Caki2 (cell line): ENCODE measurements around the gene RNF180. TPM values are rescaled to one million over a fixed set of nuclear protein-coding genes. Genes with fewer than 3 reads are reported as not detected.

Source experiments
- DNase-seq: peaks from one replicate; pipeline ENCODE4 v3.0.0-alpha.2; 2015; ENCODE audit warnings: low read depth
- in situ Hi-C: cut with HindIII; loops from 2 replicates; pipeline ENCODE4 v1.10.0; 2016; ENCODE audit warnings: low sequenced_read_pairs, low pct_unique_long_range_greater_than_20kb, mixed read lengths
- total RNA-seq: library from RNA; depleted of rRNA; stranded (reverse); fragments of >200 nt; shearing (Covaris generic); gene quantifications from 2 replicates; pipeline ENCODE4 v1.2.3, GENCODE V29; 2014; ENCODE audit warnings: low replicate concordance

RNF180 gene
- total RNA-seq, 1 experiment from 2014 or later, result not detected

DNA sequence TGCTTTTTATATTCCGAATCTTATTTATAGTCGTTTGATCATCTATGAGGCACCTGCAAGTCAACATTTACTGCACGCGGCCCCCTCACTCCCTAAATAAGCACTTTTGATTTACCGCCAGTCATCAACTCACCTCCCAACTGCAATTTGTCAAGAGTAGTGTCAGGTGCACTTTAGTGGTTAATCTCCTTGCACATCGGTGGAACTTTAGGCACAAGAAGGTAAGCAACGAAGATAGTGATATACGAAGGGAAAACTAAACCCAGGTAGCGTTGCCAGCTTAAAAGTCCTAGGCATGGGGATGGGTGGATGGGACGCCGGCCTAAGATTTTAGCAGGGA, 513 bp upstream of the RNF180 start:
- in situ Hi-C loops, result no loop called here
- DNase-seq, result no peak

DNA sequence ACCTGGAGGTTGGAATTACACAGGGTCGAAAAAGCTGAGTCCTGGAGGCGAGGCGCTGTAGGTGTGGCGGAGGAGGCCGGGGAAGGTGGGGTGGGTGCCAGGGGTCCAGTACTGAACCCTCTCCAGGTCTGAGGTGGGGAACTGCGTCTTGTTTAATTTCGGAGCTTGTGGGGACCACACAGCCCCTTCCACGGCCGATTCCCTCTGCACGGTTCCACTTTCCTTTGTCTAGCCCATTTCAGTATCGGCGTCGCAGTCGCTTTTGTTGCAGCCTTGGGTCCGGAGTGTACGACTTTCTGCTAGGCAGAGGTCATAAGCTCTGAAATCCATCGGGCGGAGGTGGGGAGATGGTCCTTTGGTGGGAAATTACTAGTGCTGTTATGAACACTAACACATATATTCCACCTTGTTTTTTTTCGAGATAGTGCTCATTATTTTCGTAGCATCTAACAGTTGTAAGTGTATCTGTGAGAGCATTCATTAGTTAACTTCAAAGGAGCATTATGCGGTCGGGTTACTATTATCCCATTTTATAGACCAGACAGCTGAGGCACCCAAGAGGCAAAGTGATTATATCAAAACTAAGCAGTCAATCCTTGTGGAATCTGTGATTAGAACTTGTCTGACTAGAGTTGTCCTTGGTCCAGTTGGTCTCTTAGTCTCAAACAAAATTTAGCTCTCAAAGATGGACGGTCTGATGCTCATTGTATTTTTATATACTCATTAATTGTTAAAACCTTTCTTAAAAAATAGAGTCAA, 737 bp downstream of the RNF180 start:
- in situ Hi-C loops, result no loop called here
- no peak for DNase-seq

DNA sequence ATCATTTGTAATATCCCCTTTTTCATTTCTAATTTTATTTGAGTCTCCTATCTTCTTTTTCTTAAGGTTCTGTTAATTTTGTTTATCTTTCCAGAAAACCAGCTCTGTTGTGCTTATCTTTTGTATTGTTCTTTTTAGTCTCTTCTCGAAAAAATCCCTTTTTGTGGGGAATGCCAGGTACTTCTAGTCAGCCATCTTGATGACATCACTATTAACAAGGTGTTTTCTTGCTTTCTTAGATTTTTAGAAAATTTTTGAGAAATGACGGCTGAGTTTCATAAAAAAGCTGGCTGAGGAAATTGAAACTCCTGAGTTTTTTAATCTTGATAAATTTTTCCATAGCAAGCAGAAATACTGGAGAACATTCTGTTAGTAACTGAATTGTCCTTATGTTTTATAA, 10.7 kb downstream of the RNF180 start:
- no peak for DNase-seq
- in situ Hi-C loops, result no loop called here

DNA sequence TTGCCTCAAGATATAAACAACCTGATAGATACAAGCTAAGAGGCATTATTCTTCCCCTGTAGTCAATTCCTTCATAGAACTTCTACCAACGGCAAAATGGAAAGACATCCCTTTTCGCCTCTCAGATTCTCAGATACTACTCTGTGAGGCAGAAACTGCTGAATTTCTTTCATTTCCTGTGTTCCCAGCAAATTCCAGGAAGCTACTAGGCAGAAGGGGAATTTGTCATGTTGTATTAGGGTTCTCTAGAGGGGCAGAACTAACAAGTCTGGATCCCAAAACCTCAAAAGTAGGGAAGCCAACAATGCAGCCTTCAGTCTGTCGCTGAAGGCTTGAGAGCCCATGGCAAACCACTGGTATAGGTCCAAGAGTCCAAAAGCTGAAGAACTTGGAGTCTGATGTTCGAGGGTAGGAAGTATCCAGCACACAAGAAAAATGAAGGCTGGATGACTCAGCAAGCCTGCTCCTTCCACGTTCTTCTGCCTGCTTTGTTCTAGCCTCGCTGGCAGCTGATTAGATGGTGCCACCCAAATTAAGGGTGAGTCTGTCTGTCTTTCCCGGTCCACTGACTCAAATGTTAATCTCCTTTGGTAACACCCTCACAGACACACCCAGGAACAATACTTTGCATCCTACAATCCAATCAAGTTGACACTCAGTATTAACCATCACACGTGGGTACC, 15.2 kb downstream of the RNF180 start:
- in situ Hi-C loops, result no loop called here
- no peak for DNase-seq

DNA sequence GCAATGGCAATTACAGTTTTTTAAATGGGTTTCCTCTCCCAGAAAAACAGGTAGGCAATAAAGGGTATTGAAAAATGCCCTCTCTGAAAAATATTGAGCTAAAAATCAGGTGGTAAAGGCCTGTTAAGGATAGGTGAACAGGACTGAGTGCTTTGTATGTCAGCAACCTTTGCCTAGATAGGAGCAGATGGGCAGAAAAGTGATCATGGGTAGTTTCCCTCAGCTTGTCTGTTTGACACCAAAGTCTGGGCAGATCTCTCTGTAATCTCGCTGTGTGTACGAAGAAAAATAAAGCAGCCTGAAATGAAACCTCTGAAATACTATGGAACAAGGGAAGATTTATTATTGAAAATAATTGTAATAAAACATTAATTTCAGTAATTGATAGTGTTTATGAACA, 15.8 kb downstream of the RNF180 start:
- in situ Hi-C loops, result no loop called here

GRCh38 chr5:64183956-64184355, 18.3 kb downstream of the RNF180 start:
- in situ Hi-C loops, result no loop called here
- DNase-seq, result no peak

More for the DNA sequence above, 15.8 kb downstream of the RNF180 start:
- DNase-seq, result no peak

DNA sequence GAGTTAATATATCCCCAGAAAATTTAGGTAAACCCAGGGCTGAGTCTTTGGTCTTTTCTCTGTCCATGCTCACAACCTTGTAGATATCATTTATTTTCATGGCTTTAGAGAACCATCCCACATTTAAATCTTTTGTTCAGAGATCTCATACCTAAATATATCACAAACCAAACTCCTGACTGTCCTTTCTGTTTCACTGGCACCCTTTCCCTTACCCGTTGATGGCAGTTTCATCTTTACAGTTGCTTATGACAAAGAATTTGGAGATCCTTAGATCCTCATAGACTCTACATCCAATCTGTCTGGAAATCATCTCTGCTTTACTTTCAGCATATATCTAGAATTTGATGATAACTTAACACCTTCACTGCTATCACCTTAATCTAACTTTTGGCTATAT, 19.2 kb downstream of the RNF180 start:
- in situ Hi-C loops, result no loop called here
- no peak for DNase-seq

GRCh38 chr5:64188776-64189175, 23.1 kb downstream of the RNF180 start:
- in situ Hi-C loops, result no loop called here
- DNase-seq, result no peak

DNA sequence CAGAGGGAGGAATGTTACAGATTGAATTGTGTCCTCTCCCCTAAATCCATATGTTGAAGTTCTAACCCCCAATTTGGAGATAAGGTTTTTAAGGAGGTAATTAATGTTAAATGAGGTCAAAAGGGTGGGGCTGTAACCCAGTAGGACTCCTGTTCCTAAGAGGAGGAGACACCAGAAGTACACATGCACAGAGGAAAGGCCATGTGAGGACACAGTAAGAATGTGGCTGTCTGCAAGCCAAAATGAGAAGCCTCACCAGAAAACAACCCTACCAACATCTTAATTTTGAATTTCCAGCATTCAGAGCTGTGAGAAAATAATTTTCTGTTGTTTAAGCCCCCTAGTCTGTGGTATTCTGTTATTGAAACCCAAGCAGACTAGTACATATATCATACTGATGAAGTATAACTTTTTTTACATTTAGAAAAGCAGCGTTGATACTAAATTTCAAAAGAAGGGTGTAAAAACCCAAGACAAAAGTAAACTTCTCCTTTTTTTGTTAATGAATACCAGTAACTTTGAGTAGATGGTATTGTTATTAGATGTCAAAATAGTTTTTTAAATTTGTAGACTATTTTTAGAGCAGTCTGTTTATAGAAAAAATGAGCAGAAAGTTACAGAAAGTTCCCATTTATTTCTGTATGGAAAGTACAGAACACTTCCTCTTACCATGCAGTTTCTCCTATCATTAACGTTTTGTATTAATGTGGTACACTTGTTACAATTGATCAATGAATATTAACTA, 25.1 kb downstream of the RNF180 start:
- DNase-seq, result no peak
- in situ Hi-C loops, result no loop called here

DNA sequence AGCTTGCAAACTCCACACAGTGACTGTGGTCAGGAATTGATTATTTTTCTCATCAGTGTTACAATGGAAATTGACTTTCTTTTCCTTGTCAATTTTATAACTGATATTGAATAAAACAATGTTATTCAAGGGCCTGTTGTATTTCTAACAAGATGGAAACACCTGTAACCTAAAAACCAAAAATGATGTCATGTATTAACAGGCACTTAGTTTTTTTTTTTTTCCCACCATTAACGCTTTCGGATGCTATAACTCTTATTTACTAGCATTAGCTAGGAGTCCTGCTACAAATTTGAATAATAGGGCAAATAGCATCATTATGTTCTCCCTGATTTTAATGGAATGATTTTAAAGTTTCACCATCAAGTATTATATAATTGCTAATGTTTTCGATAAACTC, 30.3 kb downstream of the RNF180 start:
- no peak for DNase-seq
- in situ Hi-C loops, result no loop called here

DNA sequence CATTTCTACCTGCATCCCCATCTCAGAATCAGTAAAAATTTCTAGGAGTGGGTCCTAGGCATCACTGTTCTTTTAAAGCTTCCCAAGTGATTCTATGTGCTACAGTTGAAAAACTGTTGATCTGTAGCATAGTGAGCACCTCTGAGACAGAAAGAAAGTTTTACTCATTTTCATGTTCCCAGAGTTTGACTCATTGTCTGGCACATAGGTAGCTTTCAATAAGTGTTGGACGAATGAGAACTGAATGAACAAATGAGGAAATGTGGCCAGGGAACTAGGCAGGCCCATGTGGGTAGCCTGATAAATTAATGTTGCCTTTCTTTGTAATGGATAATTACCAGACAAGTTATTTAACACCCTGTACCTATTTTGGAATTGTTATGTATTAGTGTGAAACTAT, 33.8 kb downstream of the RNF180 start:
- in situ Hi-C loops, result no loop called here
- no peak for DNase-seq

DNA sequence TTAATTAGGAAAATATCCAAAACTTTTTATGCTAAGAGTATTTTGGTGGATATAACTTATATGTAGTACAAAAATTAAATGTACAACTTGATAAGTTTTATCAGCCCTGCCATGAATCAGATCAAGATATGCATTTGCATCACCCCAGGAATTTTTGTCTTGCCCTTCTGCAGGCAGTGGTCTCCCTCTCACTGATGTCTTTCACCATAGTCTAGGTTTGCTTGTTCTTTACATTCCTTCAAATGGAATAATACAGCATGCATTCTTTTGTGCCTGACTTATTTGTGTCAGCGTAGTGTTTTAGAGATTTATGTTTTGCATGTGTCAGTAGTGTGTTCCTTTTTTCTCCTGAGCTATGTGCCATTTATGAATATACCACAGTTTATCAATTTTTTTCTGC, 36.4 kb downstream of the RNF180 start:
- in situ Hi-C loops, result no loop called here
- DNase-seq, result no peak

GRCh38 chr5:64206653-64207052, 41.0 kb downstream of the RNF180 start:
- in situ Hi-C loops, result no loop called here
- DNase-seq, result no peak

DNA sequence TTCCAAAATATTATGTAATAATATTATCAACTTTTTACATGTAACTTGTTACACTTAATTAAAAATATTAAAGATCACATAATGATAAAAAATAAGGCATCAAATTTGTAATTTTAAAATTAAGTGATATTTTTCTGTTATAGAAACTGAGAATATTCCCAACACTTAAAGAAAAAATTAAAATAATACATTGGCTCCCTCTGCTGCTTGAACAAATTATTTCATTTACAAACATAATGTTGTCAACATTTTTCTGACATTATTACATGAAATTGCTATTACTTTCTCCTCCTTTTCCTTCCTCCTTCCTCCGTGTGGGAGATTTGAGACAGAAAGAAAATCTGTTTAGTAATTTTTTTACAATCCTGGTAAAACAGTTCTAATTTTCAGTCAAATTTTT, 42.3 kb downstream of the RNF180 start:
- in situ Hi-C loops, result no loop called here
- DNase-seq, result no peak

GRCh38 chr5:64209353-64209752, 43.7 kb downstream of the RNF180 start:
- no peak for DNase-seq
- in situ Hi-C loops, result no loop called here

GRCh38 chr5:64210866-64211265, 45.2 kb downstream of the RNF180 start:
- no peak for DNase-seq
- in situ Hi-C loops, result no loop called here

- DNase-seq, result no peak
- in situ Hi-C loops, result no loop called here
These were observed 47.4 kb downstream of the RNF180 start for GRCh38 chr5:64213011-64213410.

- in situ Hi-C loops, result no loop called here
- no peak for DNase-seq
These were observed 47.9 kb downstream of the RNF180 start for GRCh38 chr5:64213531-64213930.

DNA sequence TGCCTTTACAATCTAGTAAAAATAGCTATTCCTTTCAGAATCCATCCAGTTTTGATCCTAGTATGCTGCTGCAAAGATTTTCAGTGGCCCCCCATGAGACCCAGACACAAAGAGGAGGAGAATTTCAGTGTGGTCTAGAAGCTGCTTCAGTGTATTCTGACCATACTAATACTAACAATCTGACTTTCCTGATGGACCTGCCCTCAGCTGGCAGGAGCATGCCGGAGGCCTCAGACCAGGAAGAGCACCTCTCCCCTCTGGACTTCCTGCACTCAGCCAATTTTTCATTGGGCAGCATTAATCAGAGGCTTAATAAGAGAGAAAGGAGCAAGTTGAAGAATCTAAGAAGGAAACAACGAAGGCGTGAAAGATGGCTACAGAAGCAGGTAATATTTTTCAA, 48.5 kb downstream of the RNF180 start:
- in situ Hi-C loops, result no loop called here
- DNase-seq, result no peak
